ENCODE data around the gene SCRN2. TPM values are rescaled to one million over a fixed set of nuclear protein-coding genes. Genes with fewer than 3 reads are reported as not detected.

SCRN2 gene
- total and polyA plus RNA-seq, 2 of the 13 experiments (the other 11 are each of a cell fraction or from before 2014, with no cell fraction given): 21.7 to 29.5 TPM

DNA sequence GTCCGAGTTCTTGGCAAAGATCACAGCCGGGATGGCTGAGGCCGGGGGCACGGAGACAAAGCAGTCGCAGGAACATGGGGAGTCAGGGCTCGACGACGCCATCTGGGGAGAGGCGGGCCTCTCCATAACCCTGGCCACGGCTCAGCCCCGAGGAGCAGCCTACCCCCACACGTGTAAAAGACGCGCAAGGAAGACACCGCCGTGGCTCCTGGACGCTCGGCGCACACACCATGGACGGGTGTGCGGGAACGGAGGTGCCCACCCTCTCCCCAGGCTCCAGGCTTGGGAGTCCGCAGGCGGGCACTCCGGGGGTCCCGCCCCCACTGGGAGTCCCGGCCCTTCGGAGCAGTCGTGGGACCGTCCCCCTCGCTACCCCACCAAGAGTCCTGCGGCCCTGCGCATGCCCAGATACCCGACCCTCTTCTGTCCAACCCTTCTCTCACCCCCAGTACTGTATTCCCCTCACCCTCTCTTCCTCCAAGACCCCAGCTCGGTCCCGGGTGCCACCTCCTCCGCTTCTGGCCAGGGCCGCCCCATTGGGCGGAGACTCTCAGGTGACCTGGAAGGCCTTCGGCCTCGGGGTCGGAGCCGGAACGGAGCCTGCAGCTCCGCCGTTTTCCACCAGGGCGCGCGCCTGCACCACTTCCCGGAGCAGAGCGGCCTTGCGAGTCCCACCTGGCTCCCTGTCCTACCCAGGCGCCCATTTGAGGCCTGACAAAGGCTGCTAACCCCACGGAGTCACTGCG lies at the start of gene SCRN2 (continued):
- TF ChIP-seq, protein P1, sequence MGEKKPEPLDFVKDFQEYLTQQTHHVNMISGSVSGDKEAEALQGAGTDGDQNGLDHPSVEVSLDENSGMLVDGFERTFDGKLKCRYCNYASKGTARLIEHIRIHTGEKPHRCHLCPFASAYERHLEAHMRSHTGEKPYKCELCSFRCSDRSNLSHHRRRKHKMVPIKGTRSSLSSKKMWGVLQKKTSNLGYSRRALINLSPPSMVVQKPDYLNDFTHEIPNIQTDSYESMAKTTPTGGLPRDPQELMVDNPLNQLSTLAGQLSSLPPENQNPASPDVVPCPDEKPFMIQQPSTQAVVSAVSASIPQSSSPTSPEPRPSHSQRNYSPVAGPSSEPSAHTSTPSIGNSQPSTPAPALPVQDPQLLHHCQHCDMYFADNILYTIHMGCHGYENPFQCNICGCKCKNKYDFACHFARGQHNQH (CRISPR knock-in tag; IDR thresholded peaks at IDR 0.05): peak; percentile 83
- TF ChIP-seq RXRB (CRISPR knock-in tag; IDR thresholded peaks at IDR 0.05; ENCODE audit: borderline replicate concordance) (peak; percentile 80; the same call in 1 of the 2 replicates), ZFP41 (CRISPR knock-in tag; IDR thresholded peaks at IDR 0.05; ENCODE audit: borderline replicate concordance) (no peak), ZNF749 (CRISPR knock-in tag; IDR thresholded peaks at IDR 0.05; ENCODE audit: borderline replicate concordance) (no peak), ZNF589 (CRISPR knock-in tag; conservative IDR thresholded peaks at IDR 0.05) (0 out of 2 replicates have a peak, but pooled peaks have one; percentile 57), RARG (CRISPR knock-in tag; IDR thresholded peaks at IDR 0.05; ENCODE audit: low read depth) (0 out of 2 replicates have a peak, but pooled peaks have one; percentile 63), ZNF530 (CRISPR knock-in tag; IDR thresholded peaks at IDR 0.05; ENCODE audit: low read depth) (no peak), MYNN (CRISPR knock-in tag; IDR thresholded peaks at IDR 0.05; ENCODE audit: low read depth) (no peak), MYC (CRISPR knock-in tag; IDR thresholded peaks at IDR 0.05; ENCODE audit: borderline replicate concordance) (peak; percentile 78), NCOA1 (CRISPR knock-in tag; IDR thresholded peaks at IDR 0.05) (peak; percentile 71; the same call in 1 of the 2 replicates), POLR2AphosphoS5 (IDR thresholded peaks at IDR 0.05; ENCODE audit: low read depth, low read length) (peak; percentile 84), KDM3A (CRISPR knock-in tag; IDR thresholded peaks at IDR 0.05; ENCODE audit: low read depth) (peak; percentile 87), SRY (CRISPR knock-in tag; IDR thresholded peaks at IDR 0.05) (0 out of 2 replicates have a peak, but pooled peaks have one; percentile 63), PTBP1 (IDR thresholded peaks at IDR 0.05; ENCODE audit: low read depth, low read length, poor library complexity, severe bottlenecking) (no peak), ZNF329 (CRISPR knock-in tag; IDR thresholded peaks at IDR 0.05; ENCODE audit: low read depth) (0 out of 2 replicates have a peak, but pooled peaks have one; percentile 68), SMARCC2 (IDR thresholded peaks at IDR 0.05) (no peak), POLR2AphosphoS2 (IDR thresholded peaks at IDR 0.05; ENCODE audit: low read depth, low read length) (no peak), TAF1 (CRISPR knock-in tag; IDR thresholded peaks at IDR 0.05) (peak; percentile 63)
- TF ChIP-seq, protein P2, sequence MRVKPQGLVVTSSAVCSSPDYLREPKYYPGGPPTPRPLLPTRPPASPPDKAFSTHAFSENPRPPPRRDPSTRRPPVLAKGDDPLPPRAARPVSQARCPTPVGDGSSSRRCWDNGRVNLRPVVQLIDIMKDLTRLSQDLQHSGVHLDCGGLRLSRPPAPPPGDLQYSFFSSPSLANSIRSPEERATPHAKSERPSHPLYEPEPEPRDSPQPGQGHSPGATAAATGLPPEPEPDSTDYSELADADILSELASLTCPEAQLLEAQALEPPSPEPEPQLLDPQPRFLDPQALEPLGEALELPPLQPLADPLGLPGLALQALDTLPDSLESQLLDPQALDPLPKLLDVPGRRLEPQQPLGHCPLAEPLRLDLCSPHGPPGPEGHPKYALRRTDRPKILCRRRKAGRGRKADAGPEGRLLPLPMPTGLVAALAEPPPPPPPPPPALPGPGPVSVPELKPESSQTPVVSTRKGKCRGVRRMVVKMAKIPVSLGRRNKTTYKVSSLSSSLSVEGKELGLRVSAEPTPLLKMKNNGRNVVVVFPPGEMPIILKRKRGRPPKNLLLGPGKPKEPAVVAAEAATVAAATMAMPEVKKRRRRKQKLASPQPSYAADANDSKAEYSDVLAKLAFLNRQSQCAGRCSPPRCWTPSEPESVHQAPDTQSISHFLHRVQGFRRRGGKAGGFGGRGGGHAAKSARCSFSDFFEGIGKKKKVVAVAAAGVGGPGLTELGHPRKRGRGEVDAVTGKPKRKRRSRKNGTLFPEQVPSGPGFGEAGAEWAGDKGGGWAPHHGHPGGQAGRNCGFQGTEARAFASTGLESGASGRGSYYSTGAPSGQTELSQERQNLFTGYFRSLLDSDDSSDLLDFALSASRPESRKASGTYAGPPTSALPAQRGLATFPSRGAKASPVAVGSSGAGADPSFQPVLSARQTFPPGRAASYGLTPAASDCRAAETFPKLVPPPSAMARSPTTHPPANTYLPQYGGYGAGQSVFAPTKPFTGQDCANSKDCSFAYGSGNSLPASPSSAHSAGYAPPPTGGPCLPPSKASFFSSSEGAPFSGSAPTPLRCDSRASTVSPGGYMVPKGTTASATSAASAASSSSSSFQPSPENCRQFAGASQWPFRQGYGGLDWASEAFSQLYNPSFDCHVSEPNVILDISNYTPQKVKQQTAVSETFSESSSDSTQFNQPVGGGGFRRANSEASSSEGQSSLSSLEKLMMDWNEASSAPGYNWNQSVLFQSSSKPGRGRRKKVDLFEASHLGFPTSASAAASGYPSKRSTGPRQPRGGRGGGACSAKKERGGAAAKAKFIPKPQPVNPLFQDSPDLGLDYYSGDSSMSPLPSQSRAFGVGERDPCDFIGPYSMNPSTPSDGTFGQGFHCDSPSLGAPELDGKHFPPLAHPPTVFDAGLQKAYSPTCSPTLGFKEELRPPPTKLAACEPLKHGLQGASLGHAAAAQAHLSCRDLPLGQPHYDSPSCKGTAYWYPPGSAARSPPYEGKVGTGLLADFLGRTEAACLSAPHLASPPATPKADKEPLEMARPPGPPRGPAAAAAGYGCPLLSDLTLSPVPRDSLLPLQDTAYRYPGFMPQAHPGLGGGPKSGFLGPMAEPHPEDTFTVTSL (CRISPR knock-in tag; IDR thresholded peaks at IDR 0.05; ENCODE audit: borderline replicate concordance): peak; percentile 74
- TF ChIP-seq, protein P3, sequence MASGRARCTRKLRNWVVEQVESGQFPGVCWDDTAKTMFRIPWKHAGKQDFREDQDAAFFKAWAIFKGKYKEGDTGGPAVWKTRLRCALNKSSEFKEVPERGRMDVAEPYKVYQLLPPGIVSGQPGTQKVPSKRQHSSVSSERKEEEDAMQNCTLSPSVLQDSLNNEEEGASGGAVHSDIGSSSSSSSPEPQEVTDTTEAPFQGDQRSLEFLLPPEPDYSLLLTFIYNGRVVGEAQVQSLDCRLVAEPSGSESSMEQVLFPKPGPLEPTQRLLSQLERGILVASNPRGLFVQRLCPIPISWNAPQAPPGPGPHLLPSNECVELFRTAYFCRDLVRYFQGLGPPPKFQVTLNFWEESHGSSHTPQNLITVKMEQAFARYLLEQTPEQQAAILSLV (CRISPR knock-in tag; IDR thresholded peaks at IDR 0.05; ENCODE audit: borderline replicate concordance): 0 out of 2 replicates have a peak, but pooled peaks have one; percentile 16
- TF ChIP-seq, protein P4, sequence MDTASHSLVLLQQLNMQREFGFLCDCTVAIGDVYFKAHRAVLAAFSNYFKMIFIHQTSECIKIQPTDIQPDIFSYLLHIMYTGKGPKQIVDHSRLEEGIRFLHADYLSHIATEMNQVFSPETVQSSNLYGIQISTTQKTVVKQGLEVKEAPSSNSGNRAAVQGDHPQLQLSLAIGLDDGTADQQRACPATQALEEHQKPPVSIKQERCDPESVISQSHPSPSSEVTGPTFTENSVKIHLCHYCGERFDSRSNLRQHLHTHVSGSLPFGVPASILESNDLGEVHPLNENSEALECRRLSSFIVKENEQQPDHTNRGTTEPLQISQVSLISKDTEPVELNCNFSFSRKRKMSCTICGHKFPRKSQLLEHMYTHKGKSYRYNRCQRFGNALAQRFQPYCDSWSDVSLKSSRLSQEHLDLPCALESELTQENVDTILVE (CRISPR knock-in tag; IDR thresholded peaks at IDR 0.05): peak; percentile 69

Data from HepG2 (cell line).